ENCODE measurements around the gene TM9SF1. TPM values are rescaled to one million over a fixed set of nuclear protein-coding genes. Genes with fewer than 3 reads are reported as not detected.

Gene TM9SF1
- total RNA-seq, 2 donors from 2014 or later = 23.5 to 42.7 TPM

DNA sequence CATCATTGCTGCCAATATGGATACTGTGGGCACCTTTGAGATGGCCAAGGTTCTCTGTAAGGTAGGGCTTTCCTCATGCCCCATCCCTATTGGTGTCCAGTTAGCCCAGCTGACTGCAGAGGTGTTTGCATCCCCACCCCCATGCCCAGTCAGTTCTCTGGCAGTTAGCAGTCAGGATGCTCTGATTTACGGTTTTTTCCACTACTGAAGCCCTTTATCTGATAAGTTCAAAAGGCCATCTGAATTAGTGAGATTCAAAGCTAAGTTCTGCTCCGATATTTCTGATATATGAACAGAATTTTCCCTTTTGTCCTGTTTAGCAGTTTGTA is 38.3 kb upstream of the TM9SF1 start:
- H3K4me1 ChIP-seq = peaks cover 0 to 28% of the 10 kb centered on the region in 2 donors
- no peak for DNase-seq (ENCODE audit: low spot score)
- no peaks in the 10 kb centered on the region for H3K9me3 ChIP-seq
- peak overlapping the region; percentile 86 to 92 for H3K27ac ChIP-seq
- peaks cover 31% of the 10 kb centered on the region for H3K36me3 ChIP-seq
- TF ChIP-seq, protein P1, sequence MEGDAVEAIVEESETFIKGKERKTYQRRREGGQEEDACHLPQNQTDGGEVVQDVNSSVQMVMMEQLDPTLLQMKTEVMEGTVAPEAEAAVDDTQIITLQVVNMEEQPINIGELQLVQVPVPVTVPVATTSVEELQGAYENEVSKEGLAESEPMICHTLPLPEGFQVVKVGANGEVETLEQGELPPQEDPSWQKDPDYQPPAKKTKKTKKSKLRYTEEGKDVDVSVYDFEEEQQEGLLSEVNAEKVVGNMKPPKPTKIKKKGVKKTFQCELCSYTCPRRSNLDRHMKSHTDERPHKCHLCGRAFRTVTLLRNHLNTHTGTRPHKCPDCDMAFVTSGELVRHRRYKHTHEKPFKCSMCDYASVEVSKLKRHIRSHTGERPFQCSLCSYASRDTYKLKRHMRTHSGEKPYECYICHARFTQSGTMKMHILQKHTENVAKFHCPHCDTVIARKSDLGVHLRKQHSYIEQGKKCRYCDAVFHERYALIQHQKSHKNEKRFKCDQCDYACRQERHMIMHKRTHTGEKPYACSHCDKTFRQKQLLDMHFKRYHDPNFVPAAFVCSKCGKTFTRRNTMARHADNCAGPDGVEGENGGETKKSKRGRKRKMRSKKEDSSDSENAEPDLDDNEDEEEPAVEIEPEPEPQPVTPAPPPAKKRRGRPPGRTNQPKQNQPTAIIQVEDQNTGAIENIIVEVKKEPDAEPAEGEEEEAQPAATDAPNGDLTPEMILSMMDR (IDR thresholded peaks at IDR 0.05) = no peak
- H3K4me3 ChIP-seq = peak overlapping the region; percentile 86 to 95
- H3K27me3 ChIP-seq = no peaks in the 10 kb centered on the region

DNA sequence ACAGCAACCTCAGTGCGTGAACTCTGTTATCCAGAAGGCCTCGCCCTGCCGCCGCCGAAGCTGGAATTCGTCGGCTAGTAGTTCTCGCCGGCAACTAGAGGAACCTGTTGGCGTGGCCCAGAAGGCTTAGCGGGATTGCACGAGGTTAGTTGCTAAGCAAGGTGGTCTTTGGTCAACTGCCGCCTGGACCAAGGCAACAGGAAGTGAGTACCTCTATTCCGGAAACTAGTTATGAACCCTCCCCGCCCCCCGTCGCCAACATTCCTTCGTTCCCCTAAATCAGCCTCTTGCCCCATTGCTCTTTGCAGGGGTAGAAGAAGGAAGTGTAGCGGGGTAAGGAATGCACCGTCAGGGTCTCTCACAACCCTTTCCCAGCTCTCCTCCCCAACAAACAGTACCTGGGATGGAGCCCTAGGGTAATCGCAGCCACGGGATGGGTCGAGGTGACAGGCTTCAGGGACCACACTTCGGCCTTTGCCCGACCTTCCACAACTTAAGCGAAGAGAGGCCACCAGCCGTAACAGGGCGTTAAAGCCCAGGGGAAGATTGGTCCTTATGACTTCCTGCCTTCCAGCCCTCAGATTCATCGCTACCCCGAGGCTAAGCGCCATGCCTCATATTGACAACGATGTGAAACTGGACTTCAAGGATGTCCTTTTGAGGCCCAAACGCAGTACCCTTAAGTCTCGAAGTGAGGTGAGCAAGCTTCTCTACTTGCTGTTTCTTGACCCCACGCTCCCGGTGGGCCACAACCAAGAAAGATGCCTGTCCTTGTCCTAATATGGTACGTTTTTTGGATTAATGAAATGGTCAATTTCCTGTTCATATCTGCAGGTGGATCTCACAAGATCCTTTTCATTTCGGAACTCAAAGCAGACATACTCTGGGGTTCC is 37.6 kb upstream of the TM9SF1 start, which contains the start of gene GMPR2:
Gene GMPR2, plus strand, starts transcription at position 285 of the 893 bp plus-strand sequence. Its CDS starts 325 bp downstream, at position 610.
- Histone ChIP-seq H3K27me3 (no peaks in the 10 kb centered on the region), H3K4me3 (peak within 1 kb of the TSS; percentile 86 to 95), H3K9me3 (no peaks in the 10 kb centered on the region), H3K4me1 (peaks cover 0 to 28% of the 10 kb centered on the region in 2 donors), H3K27ac (peak within 1 kb of the TSS; percentile 86 to 92), H3K36me3 (peaks cover 29% of the 10 kb centered on the region)
- TF ChIP-seq, protein P1 (IDR thresholded peaks at IDR 0.05) = no peak
- DNase-seq (ENCODE audit: low spot score) = no peak

DNA sequence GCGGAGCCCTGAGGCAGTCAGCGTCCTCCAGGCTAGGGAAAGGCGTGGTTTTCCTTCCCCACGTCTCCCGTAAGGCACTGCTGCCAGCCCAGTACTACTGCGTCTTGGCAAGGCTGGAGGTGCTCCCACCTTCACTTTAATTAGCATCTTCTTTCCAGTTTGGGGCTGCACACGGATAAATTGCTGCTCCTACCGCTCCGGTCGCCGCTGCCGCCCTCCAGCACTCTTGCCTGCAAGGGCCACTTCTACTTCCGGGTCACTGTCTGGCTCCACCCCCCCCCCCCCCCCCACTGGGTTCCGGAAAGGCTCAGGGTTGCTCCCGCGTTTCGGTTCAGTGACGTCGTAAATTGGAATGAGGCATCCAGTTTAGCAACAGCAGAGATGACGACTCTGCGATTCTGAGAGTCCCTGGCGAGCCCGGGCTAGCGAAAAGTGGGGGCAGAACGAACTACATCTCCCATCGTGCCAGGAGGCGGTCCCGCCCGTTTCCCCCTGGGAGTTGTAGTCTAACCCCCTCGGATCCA is 36.9 kb upstream of the TM9SF1 start, which contains the start of gene NEDD8:
Gene NEDD8, minus strand, starts transcription at position 247 of the 524 bp plus-strand sequence. Its CDS starts 100 bp downstream, at position 147.
- DNase-seq (ENCODE audit: low spot score) = peak; percentile 97
- Histone ChIP-seq H3K4me1 (peaks cover 0 to 28% of the 10 kb centered on the region in 2 donors), H3K36me3 (peaks cover 27% of the 10 kb centered on the region), H3K9me3 (no peaks in the 10 kb centered on the region), H3K4me3 (peak within 1 kb of the TSS; percentile 86 to 95), H3K27ac (peak within 1 kb of the TSS; percentile 86 to 92), H3K27me3 (no peaks in the 10 kb centered on the region)
- TF ChIP-seq, protein P1 (IDR thresholded peaks at IDR 0.05) = no peak

- Histone ChIP-seq H3K4me1 (peaks cover 0 to 28% of the 10 kb centered on the region in 2 donors), H3K27ac (peak overlapping the region; percentile 86 to 92), H3K4me3 (peak overlapping the region; percentile 86 to 95), H3K9me3 (no peaks in the 10 kb centered on the region), H3K36me3 (peaks cover 20% of the 10 kb centered on the region), H3K27me3 (no peaks in the 10 kb centered on the region)
- DNase-seq (ENCODE audit: low spot score) = no peak
- TF ChIP-seq, protein P1 (IDR thresholded peaks at IDR 0.05) = no peak
Observed at GRCh38 chr14:24231263-24232120, 36.3 kb upstream of the TM9SF1 start.

GRCh38 chr14:24228902-24229301 is 33.7 kb upstream of the TM9SF1 start:
- TF ChIP-seq, protein P1 (IDR thresholded peaks at IDR 0.05) = no peak
- DNase-seq (ENCODE audit: low spot score) = no peak
- Histone ChIP-seq H3K27ac (no peak overlapping the region), H3K4me3 (no peak overlapping the region), H3K36me3 (peaks cover 10% of the 10 kb centered on the region), H3K4me1 (peaks cover 0 to 22% of the 10 kb centered on the region in 2 donors), H3K27me3 (no peaks in the 10 kb centered on the region), H3K9me3 (no peaks in the 10 kb centered on the region)

Data from right atrium auricular region (tissue), 2 donors.